HEK293T (cell line): ENCODE data around the gene MAN1C1.

Experiments
- CTCF ChIA-PET: fragments of 350-600 bp; formaldehyde crosslinking; extraction: SDS; loops from one replicate; lab custom pipeline; 2021; ENCODE audit warnings: antibody characterized with exemption, inconsistent platforms; lab: Yijun Ruan, JAX
- POLR2A ChIA-PET: fragments of 350-600 bp; formaldehyde crosslinking; extraction: SDS; loops from one replicate; lab custom pipeline; 2020; ENCODE audit warnings: antibody characterized with exemption, inconsistent platforms; lab: Yijun Ruan, JAX
- DNase-seq: peaks from one replicate; pipeline ENCODE4 v3.0.0; 2012; ENCODE audit warnings: mixed read lengths; ENCODE audit errors: extremely low spot score
- ARNT ChIP-seq: fragments of 450-650 bp; IDR thresholded peaks from 2 replicates; pipeline ENCODE4 v1.6.1; 2017; ENCODE audit warnings: mild to moderate bottlenecking
- BHLHE40 ChIP-seq: fragments of 450-650 bp; IDR thresholded peaks from 2 replicates; pipeline ENCODE4 v1.6.1; 2016; ENCODE audit warnings: mild to moderate bottlenecking, moderate library complexity, borderline replicate concordance
- CTBP1 ChIP-seq: fragments of 450-650 bp; IDR thresholded peaks from 2 replicates; pipeline ENCODE4 v1.6.1; 2016; ENCODE audit warnings: borderline replicate concordance
- ELF4 ChIP-seq: fragments of 450-650 bp; IDR thresholded peaks from 2 replicates; pipeline ENCODE4 v1.6.1; 2017; ENCODE audit warnings: antibody characterized with exemption
- FOXA1 ChIP-seq: fragments of 450-650 bp; IDR thresholded peaks from 2 replicates; pipeline ENCODE4 v1.6.1; 2016; ENCODE audit warnings: mild to moderate bottlenecking
- FOXK2 ChIP-seq: fragments of 450-650 bp; IDR thresholded peaks from 2 replicates; pipeline ENCODE4 v1.6.1; 2016; ENCODE audit warnings: mild to moderate bottlenecking
- FOXM1 ChIP-seq: fragments of 450-650 bp; IDR thresholded peaks from 2 replicates; pipeline ENCODE4 v1.6.1; 2017; ENCODE audit warnings: mild to moderate bottlenecking, borderline replicate concordance
- HDGF ChIP-seq: fragments of 450-650 bp; IDR thresholded peaks from 2 replicates; pipeline ENCODE4 v1.6.1; 2017; ENCODE audit warnings: antibody characterized with exemption, borderline replicate concordance
- L3MBTL2 ChIP-seq: fragments of 450-650 bp; conservative IDR thresholded peaks from 2 replicates; pipeline ENCODE4 v1.6.1; 2016; ENCODE audit warnings: mild to moderate bottlenecking
- LEF1 ChIP-seq: fragments of 450-650 bp; IDR thresholded peaks from 2 replicates; pipeline ENCODE4 v1.6.1; 2017; ENCODE audit warnings: mild to moderate bottlenecking, borderline replicate concordance
- NFRKB ChIP-seq: fragments of 450-650 bp; IDR thresholded peaks from 2 replicates; pipeline ENCODE4 v1.6.1; 2016; ENCODE audit warnings: mild to moderate bottlenecking, moderate library complexity
- PKNOX1 ChIP-seq: fragments of 450-650 bp; IDR thresholded peaks from 2 replicates; pipeline ENCODE4 v1.6.1; 2016
- SP1 ChIP-seq: fragments of 450-650 bp; IDR thresholded peaks from 2 replicates; pipeline ENCODE4 v1.6.1; 2017
- SUZ12 ChIP-seq: fragments of 450-650 bp; IDR thresholded peaks from 2 replicates; pipeline ENCODE4 v1.6.1; 2016; ENCODE audit warnings: mild to moderate bottlenecking
- TARDBP ChIP-seq: fragments of 450-650 bp; IDR thresholded peaks from 2 replicates; pipeline ENCODE4 v1.6.1; 2016
- ZNF384 ChIP-seq: fragments of 450-650 bp; IDR thresholded peaks from 2 replicates; pipeline ENCODE4 v1.6.1; 2016

MAN1C1 gene

DNA sequence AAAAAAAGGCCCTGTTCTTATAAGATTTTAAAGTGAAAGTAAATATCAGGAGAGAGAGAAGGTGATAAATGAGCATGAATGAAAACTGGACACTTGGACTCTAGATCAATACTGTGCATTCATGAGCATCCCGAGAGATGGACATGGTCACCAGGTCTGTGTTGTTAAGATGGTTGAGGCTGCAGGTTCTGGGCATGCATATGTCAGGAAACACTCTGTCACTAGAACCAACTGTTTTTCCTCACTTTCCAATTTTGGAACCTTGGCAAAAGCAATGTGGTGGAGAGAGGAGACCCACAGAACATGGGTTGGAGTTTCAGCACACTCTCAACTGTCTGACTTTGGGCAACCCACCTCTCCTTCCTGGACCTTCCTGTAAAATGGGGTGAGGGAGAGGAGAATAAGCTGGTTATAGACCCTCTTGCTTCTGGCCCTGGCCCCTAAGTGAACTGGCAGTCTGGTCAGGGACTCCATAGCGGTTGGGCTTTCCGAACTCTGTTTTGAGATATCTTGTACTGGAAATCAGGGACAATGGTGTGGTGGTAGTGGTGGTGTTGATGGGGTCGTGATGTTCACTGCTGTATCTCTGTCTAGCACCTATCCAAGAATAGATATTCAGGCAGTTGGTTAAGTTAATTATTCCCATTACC is 4.2 kb downstream of the MAN1C1 start:
- ChIA-PET CTCF (interaction anchor here (2.6 kb wide), 1 partner anchor 72 kb away, joined by 11 read pairs; no protein-coding TSS in a partner anchor), POLR2A (no interaction called here)
- DNase-seq, result no peak
- TF ChIP-seq FOXA1, result no peak
- no peak for TF ChIP-seq ELF4
- no peak for TF ChIP-seq PKNOX1
- no peak for TF ChIP-seq ARNT
- no peak for TF ChIP-seq SUZ12
- TF ChIP-seq ZNF384, result no peak
- TF ChIP-seq LEF1, result no peak

DNA sequence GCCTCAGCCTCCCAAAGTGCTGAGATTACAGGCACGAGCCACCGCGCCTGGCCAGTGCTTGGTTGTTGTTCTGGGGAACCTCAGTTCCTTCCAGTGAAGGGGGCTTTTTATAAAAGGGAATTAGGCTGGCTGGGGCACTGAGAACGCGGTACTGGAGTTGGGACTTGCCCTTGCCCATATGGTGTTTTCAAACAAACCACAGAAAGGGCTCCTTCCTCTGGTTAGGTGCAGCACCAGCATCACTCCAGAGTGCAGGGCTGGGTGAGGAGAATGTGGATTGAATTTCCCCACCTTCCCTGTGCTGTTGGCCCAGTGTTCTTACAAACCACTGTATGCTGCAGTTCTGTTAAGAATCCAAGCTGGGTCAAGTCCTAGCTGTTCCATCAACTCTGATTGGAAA is 5.3 kb downstream of the MAN1C1 start:
- CTCF ChIA-PET, result no interaction called here
- POLR2A ChIA-PET, result no interaction called here
- no peak for TF ChIP-seq NFRKB
- TF ChIP-seq FOXM1, result no peak
- no peak for TF ChIP-seq ARNT
- TF ChIP-seq PKNOX1, result no peak
- no peak for TF ChIP-seq FOXA1
- TF ChIP-seq TARDBP, result no peak
- TF ChIP-seq HDGF, result no peak
- TF ChIP-seq ELF4, result no peak
- no peak for TF ChIP-seq SUZ12
- TF ChIP-seq SP1, result no peak
- TF ChIP-seq L3MBTL2, result no peak
- no peak for TF ChIP-seq BHLHE40
- TF ChIP-seq LEF1, result no peak
- TF ChIP-seq ZNF384, result no peak
- DNase-seq, result no peak

DNA sequence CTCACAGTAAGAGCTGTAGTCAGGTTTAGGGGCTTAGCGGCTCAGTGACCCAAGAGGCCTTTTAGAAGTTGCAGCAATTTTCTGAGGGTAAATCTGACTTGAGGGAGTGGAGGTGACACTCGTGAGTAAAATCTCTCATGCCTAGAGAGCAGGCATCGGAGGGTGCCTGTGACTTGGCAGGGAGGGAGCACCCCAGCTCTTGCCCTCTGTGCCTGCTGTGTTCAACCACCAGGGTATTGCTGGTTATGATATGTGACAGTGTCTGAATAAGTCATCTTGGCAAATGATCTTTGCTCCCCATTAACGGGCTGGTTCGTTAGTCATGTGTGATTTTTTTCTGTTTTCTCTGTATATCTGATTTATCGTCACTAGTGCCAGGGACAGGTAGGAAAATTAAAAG is 5.9 kb downstream of the MAN1C1 start:
- POLR2A ChIA-PET, result no interaction called here
- no peak for TF ChIP-seq SP1
- no peak for TF ChIP-seq FOXK2
- no peak for TF ChIP-seq ELF4
- TF ChIP-seq LEF1, result no peak
- no peak for TF ChIP-seq FOXA1
- no peak for TF ChIP-seq L3MBTL2
- no peak for TF ChIP-seq NFRKB
- no peak for TF ChIP-seq TARDBP
- no peak for TF ChIP-seq FOXM1
- no peak for TF ChIP-seq BHLHE40
- TF ChIP-seq ZNF384, result no peak
- TF ChIP-seq HDGF, result no peak
- no peak for TF ChIP-seq CTBP1
- TF ChIP-seq PKNOX1, result no peak
- TF ChIP-seq ARNT, result no peak
- TF ChIP-seq SUZ12, result no peak
- no peak for DNase-seq
- CTCF ChIA-PET, result no interaction called here

DNA sequence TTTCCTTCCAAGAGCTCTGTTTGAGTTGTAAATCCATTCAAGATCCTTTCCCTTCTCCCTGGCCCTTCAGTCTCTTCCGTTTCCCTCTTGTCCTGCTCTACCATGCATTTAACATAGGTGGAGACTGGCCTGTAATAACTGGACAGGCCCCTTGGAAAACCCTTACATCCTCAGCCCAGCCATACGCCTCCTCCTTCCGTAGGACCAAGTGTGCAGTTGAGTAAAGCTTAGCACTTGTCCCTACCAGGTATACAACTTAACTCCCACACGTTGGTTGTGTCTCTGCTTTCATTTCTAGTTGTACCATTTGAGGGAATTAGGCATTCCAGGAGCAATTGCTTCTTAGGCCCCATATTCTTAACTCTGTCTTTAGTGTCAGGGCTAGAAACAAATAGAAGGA is 6.4 kb downstream of the MAN1C1 start:
- POLR2A ChIA-PET, result no interaction called here
- no peak for TF ChIP-seq FOXA1
- no peak for TF ChIP-seq LEF1
- no peak for TF ChIP-seq ELF4
- TF ChIP-seq BHLHE40, result no peak
- TF ChIP-seq L3MBTL2, result no peak
- no peak for TF ChIP-seq HDGF
- TF ChIP-seq FOXK2, result no peak
- no peak for TF ChIP-seq ZNF384
- TF ChIP-seq ARNT, result no peak
- TF ChIP-seq CTBP1, result no peak
- DNase-seq, result no peak
- CTCF ChIA-PET, result interaction anchor here (0.8 kb wide), 1 partner anchor 101 kb away, joined by 4 read pairs; no protein-coding TSS in a partner anchor

DNA sequence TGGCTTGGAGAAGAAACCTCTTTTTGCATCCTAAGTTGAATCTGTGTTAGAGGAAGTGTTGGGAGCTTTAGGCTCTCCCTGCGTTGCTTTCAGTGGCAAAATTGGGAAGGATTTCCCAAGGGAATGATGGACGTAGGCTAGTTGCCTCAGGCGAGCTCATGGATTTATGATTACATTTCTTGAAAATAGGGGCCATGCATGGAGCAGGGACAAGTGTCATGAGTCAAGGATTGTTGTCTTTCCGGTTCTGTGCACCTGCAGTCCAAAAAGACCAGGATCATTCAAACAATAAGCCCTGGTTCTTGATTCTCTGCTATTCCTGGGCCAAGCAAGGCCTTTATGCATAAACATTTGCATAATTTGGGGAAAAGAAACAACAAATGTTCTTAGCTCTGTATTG is 7.1 kb downstream of the MAN1C1 start:
- ChIA-PET CTCF (interaction anchor here (0.8 kb wide), 1 partner anchor 101 kb away, joined by 4 read pairs; no protein-coding TSS in a partner anchor), POLR2A (no interaction called here)

More for the DNA sequence above, 7.1 kb downstream of the MAN1C1 start:
- TF ChIP-seq HDGF (no peak), FOXK2 (no peak), ZNF384 (no peak), SP1 (no peak), LEF1 (no peak), SUZ12 (no peak), L3MBTL2 (no peak), ELF4 (no peak), ARNT (no peak), NFRKB (no peak), PKNOX1 (no peak), TARDBP (no peak), CTBP1 (no peak), FOXM1 (no peak), FOXA1 (no peak), BHLHE40 (no peak)
- no peak for DNase-seq
